Vagina (tissue), 2 donors: ENCODE data around the gene ZNF282.

Source experiments
- CTCF ChIP-seq, 3 experiments: fragments of 450-650 bp in 2 of 3; fragments of 200-600 bp in 1 of 3; sonication (generic) in 1 of 3; IDR thresholded peaks; one replicate each; pipeline ENCODE4 v1.5.1; 2017 to 2019; ENCODE audit warnings: antibody characterized with exemption in 3 of 3, mild to moderate bottlenecking in 2 of 3, moderate library complexity in 2 of 3
- POLR2A ChIP-seq, 2 donors: fragments of 450-650 bp; IDR thresholded peaks; one replicate each; pipeline ENCODE4 v1.6.1; 2017; ENCODE audit warnings: antibody characterized with exemption in 2 of 2, mild to moderate bottlenecking in 2 of 2, moderate library complexity in 2 of 2
- POLR2AphosphoS5 ChIP-seq, 2 donors: sonication (generic); formaldehyde crosslinking; IDR thresholded peaks; one replicate each; pipeline ENCODE4 v1.9.0; 2017; ENCODE audit warnings: antibody characterized with exemption in 2 of 2, mild to moderate bottlenecking in 2 of 2, low read depth in 1 of 2; ENCODE audit not compliant: insufficient read depth in 1 of 2

- no peak for TF ChIP-seq CTCF (IDR thresholded peaks at IDR 0.05)
- TF ChIP-seq POLR2A (IDR thresholded peaks at IDR 0.05): no peak
- no peak for TF ChIP-seq POLR2AphosphoS5 (IDR thresholded peaks at IDR 0.05; ENCODE audit: insufficient read depth in 1 of 2, low read depth in 1 of 2)
Observed at GRCh38 chr7:149237502-149237901, 42.2 kb downstream of the ZNF282 start.
